Activated CD4-positive, alpha-beta memory T cell treated with anti-CD3 and anti-CD28 coated beads, Interleukin-2, amount 10 ng/mL, durations not matched to agents 7 days and 5 days (primary cell): ENCODE results near the gene RAB8A. TPM values are rescaled to one million over a fixed set of nuclear protein-coding genes. Genes with fewer than 3 reads are reported as not detected.
A peak's percentile ranks its signal among the peaks of the same experiment; 100 is the strongest.

ENCODE experiments used
- CTCF ChIA-PET: fragments of 350-600 bp; sonication (Branson Sonifier 250); formaldehyde crosslinking; loops from one replicate; lab custom pipeline; 2021; ENCODE audit warnings: antibody characterized with exemption, inconsistent platforms; lab: Charles Lee
- POLR2A ChIA-PET: fragments of 350-600 bp; sonication (Branson Sonifier 250); formaldehyde crosslinking; loops from one replicate; lab custom pipeline; 2021; ENCODE audit warnings: antibody characterized with exemption; lab: Charles Lee
- DNase-seq: peaks from one replicate; pipeline ENCODE4 v3.0.0-alpha.2; 2020
- H3K27ac Mint-ChIP-seq: one replicate; pipeline ENCODE4 v1.8.0; 2021; ENCODE audit warnings: mild to moderate bottlenecking, mixed read lengths
- H3K27me3 Mint-ChIP-seq: one replicate; pipeline ENCODE4 v1.8.0; 2021; ENCODE audit warnings: mixed read lengths
- H3K36me3 Mint-ChIP-seq: one replicate; pipeline ENCODE4 v1.8.0; 2021; ENCODE audit warnings: low read depth, mixed read lengths
- H3K4me1 Mint-ChIP-seq: one replicate; pipeline ENCODE4 v1.8.0; 2021; ENCODE audit warnings: mixed read lengths
- H3K4me3 Mint-ChIP-seq: one replicate; pipeline ENCODE4 v1.8.0; 2021; ENCODE audit warnings: mild to moderate bottlenecking, mixed read lengths
- H3K9me3 Mint-ChIP-seq: one replicate; pipeline ENCODE4 v1.8.0; 2021; ENCODE audit warnings: mixed read lengths
- total RNA-seq, 2 experiments: library from RNA; stranded (reverse); gene quantifications; one replicate each; pipeline ENCODE4 v1.2.3, GENCODE V29; 2021

RAB8A gene
- total RNA-seq, 2 experiments from 2014 or later: 141 to 147 TPM

GRCh38 chr19:16135430-16136127 is 23.9 kb downstream of the RAB8A start:
- H3K4me3 Mint-ChIP-seq: no peak overlapping the region
- no peaks in the 10 kb centered on the region for H3K9me3 Mint-ChIP-seq
- H3K27me3 Mint-ChIP-seq: no peaks in the 10 kb centered on the region
- DNase-seq: no peak
- POLR2A ChIA-PET: interaction anchor here (1.1 to 4.0 kb wide), 3 partner anchors 8 to 17 kb away, joined by 4 to 17 read pairs (median 7); partner anchors contain the start of gene HSH2D
- H3K27ac Mint-ChIP-seq: peak overlapping the region; percentile 32
- H3K36me3 Mint-ChIP-seq: peaks cover 49% of the 10 kb centered on the region
- CTCF ChIA-PET: interaction anchor here (1.3 kb wide), 1 partner anchor 17 kb away, joined by 3 read pairs; no protein-coding TSS in a partner anchor
- H3K4me1 Mint-ChIP-seq: peaks cover 44% of the 10 kb centered on the region

- no peaks in the 10 kb centered on the region for H3K27me3 Mint-ChIP-seq
- DNase-seq: no peak
- peaks cover 49% of the 10 kb centered on the region for H3K4me1 Mint-ChIP-seq
- no peaks in the 10 kb centered on the region for H3K9me3 Mint-ChIP-seq
- ChIA-PET CTCF (interaction anchor here (0.6 to 1.3 kb wide), 4 partner anchors 14 to 493 kb away, joined by 3 to 5 read pairs (median 3); no protein-coding TSS in a partner anchor), POLR2A (interaction anchor here (1.1 to 2.2 kb wide), 2 partner anchors 10 to 18 kb away, joined by 4 to 7 read pairs; no protein-coding TSS in a partner anchor)
- H3K4me3 Mint-ChIP-seq: no peak overlapping the region
- H3K27ac Mint-ChIP-seq: no peak overlapping the region
- peaks cover 41% of the 10 kb centered on the region for H3K36me3 Mint-ChIP-seq
These were observed 24.7 kb downstream of the RAB8A start for GRCh38 chr19:16136185-16136999.

- DNase-seq: peak; percentile 43
- no peaks in the 10 kb centered on the region for H3K27me3 Mint-ChIP-seq
- peaks cover 2% of the 10 kb centered on the region for H3K9me3 Mint-ChIP-seq
- no peak overlapping the region for H3K4me3 Mint-ChIP-seq
- ChIA-PET CTCF (interaction anchor here (0.5 to 0.9 kb wide), 2 partner anchors 10 to 211 kb away, joined by 3 to 5 read pairs; no protein-coding TSS in a partner anchor), POLR2A (interaction anchor here (1.6 to 3.4 kb wide), 2 partner anchors 19 to 29 kb away, joined by 4 to 12 read pairs; no protein-coding TSS in a partner anchor)
- H3K36me3 Mint-ChIP-seq: peaks cover 23% of the 10 kb centered on the region
- peak overlapping the region; percentile 82 for H3K27ac Mint-ChIP-seq
- H3K4me1 Mint-ChIP-seq: peaks cover 61% of the 10 kb centered on the region
These were observed 28.1 kb downstream of the RAB8A start for GRCh38 chr19:16139752-16140151.

- CTCF ChIA-PET: interaction anchor here (0.8 to 1.7 kb wide), 2 partner anchors 23 to 30 kb away, joined by 3 to 5 read pairs; no protein-coding TSS in a partner anchor
- Mint-ChIP-seq H3K36me3 (peaks cover 26% of the 10 kb centered on the region), H3K9me3 (peaks cover 2% of the 10 kb centered on the region), H3K27me3 (no peaks in the 10 kb centered on the region), H3K27ac (peak overlapping the region; percentile 80), H3K4me3 (no peak overlapping the region), H3K4me1 (peaks cover 64% of the 10 kb centered on the region)
- peak; percentile 27 for DNase-seq
- POLR2A ChIA-PET: interaction anchor here (0.6 to 4.2 kb wide), 5 partner anchors 20 to 99 kb away, joined by 3 to 28 read pairs (median 12); partner anchors contain the start of gene TPM4
These were observed 29.4 kb downstream of the RAB8A start for GRCh38 chr19:16141043-16141442.

- ChIA-PET CTCF (interaction anchor here (0.8 to 1.7 kb wide), 3 partner anchors 25 to 31 kb away, joined by 3 to 5 read pairs (median 3); no protein-coding TSS in a partner anchor), POLR2A (interaction anchor here (2.7 to 5.2 kb wide), 5 partner anchors 18 to 72 kb away, joined by 12 to 39 read pairs (median 28); no protein-coding TSS in a partner anchor)
- H3K27me3 Mint-ChIP-seq: no peaks in the 10 kb centered on the region
- DNase-seq: no peak
- H3K9me3 Mint-ChIP-seq: peaks cover 2% of the 10 kb centered on the region
- H3K4me3 Mint-ChIP-seq: peak overlapping the region; percentile 9
- peaks cover 65% of the 10 kb centered on the region for H3K4me1 Mint-ChIP-seq
- H3K36me3 Mint-ChIP-seq: peaks cover 32% of the 10 kb centered on the region
- H3K27ac Mint-ChIP-seq: peak overlapping the region; percentile 100
These were observed 30.4 kb downstream of the RAB8A start for GRCh38 chr19:16142032-16142580.

DNA sequence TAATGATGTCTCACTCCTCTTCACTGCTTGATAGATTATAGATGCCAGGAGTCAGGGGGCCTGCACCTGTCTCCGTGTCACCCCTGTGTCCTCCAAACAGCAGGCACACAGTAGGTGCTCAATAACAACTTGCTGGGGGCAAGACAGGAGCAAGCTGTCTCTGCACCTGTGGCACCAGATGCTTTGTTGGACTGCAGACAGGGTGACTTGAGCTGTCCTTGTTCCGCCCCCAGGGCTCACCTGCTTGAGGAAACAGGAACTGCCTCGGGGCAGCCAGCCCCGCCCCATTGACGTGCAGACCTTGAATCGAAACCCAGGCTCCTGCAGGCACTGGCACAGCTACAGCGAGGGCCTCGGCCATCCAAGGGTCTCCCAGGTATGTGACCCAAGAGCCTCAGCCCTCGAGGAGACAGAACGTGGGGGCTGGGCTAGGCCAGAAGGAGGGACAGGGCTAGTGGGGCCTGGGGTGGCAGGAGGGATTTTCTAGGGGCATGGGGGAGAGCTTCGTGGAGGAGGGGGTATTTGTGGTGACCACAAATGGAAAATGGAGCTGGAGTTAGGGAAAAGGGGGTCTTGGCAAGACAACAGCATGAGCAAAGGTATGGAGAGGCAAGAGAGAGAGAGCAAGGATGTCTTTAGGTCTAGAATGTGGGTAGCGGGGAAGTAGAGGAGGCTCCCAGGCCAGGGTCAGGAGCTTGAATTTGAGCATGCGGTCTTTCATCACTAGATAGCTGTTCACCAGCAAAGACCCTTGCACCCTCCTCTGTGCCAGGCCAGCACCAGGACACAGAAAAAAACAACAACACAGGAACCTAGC is 31.9 kb downstream of the RAB8A start, which contains the start of gene HSH2D:
Gene HSH2D, plus strand, starts transcription at position 287 of the 817 bp plus-strand sequence. CDS start 5,066 bp downstream, outside the sequence.
- H3K4me3 Mint-ChIP-seq: peak within 1 kb of the TSS; percentile 99
- H3K9me3 Mint-ChIP-seq: peaks cover 2% of the 10 kb centered on the region
- peaks cover 34% of the 10 kb centered on the region for H3K36me3 Mint-ChIP-seq
- CTCF ChIA-PET: interaction anchor here (1.0 to 3.9 kb wide), 15 partner anchors 18 to 243 kb away, joined by 3 to 16 read pairs (median 5); partner anchors contain the start of genes AP1M1 and FAM32A
- H3K27ac Mint-ChIP-seq: peak within 1 kb of the TSS; percentile 100
- POLR2A ChIA-PET: interaction anchor here (0.6 to 5.2 kb wide), 27 partner anchors 10 to 933 kb away, joined by 3 to 39 read pairs (median 7); partner anchors contain the start of genes AP1M1, CHERP, FAM32A and KLF2
- peaks cover 74% of the 10 kb centered on the region for H3K4me1 Mint-ChIP-seq
- no peaks in the 10 kb centered on the region for H3K27me3 Mint-ChIP-seq
- peak; percentile 91 for DNase-seq

DNA sequence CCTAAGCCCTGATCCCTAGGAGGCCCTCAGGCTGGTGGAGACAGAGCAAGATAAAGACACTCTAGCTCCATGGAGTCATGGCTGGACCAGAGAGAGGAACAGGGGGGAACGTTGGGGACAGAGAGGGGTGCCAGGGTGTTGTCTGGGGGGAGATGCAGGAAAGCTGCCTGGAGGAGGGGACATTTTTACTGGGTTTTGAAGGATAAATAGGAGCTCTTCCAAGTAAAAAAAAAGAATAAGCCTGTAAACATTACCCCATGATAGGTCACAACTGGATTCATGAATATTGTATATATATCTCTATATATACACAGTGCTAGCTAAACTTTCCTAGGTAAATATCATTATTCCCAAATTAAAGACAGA is 32.5 kb downstream of the RAB8A start:
- peaks cover 74% of the 10 kb centered on the region for H3K4me1 Mint-ChIP-seq
- peaks cover 37% of the 10 kb centered on the region for H3K36me3 Mint-ChIP-seq
- DNase-seq: no peak
- H3K9me3 Mint-ChIP-seq: peaks cover 2% of the 10 kb centered on the region
- H3K27me3 Mint-ChIP-seq: no peaks in the 10 kb centered on the region
- CTCF ChIA-PET: interaction anchor here (0.6 to 3.9 kb wide), 16 partner anchors 18 to 1117 kb away, joined by 3 to 16 read pairs (median 4); partner anchors contain the start of genes AP1M1 and FAM32A
- peak overlapping the region; percentile 99 for H3K4me3 Mint-ChIP-seq
- POLR2A ChIA-PET: interaction anchor here (0.6 to 5.2 kb wide), 26 partner anchors 9 to 932 kb away, joined by 3 to 39 read pairs (median 8); partner anchors contain the start of genes AP1M1, CHERP, FAM32A and RAB8A
- H3K27ac Mint-ChIP-seq: peak overlapping the region; percentile 100

DNA sequence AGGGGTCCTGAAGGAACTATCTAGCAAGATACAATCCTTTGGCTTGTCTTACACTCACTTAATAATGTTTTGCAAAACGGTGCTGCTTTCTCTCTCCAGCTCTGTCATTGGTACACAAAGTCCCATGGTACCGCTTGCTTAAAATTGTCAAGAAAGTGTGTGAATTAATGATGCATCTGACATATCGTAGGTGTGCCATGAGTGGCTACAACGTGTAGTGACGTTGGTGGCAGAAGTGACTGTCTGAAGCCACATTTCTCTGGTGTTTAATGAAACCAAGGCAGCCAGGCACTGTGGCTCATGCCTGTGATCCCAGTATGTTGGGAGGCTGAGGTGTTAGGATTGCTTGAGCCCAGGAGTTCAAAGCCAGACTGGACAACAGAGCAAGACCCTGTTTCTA is 34.4 kb downstream of the RAB8A start:
- ChIA-PET CTCF (interaction anchor here (0.7 to 3.9 kb wide), 3 partner anchors 39 to 83 kb away, joined by 3 to 16 read pairs (median 6); partner anchors contain the start of gene FAM32A), POLR2A (interaction anchor here (1.0 to 5.2 kb wide), 6 partner anchors 9 to 68 kb away, joined by 3 to 39 read pairs (median 4); partner anchors contain the start of gene TPM4)
- DNase-seq: no peak
- Mint-ChIP-seq H3K36me3 (peaks cover 54% of the 10 kb centered on the region), H3K4me3 (peak overlapping the region; percentile 99), H3K4me1 (peaks cover 63% of the 10 kb centered on the region), H3K27ac (peak overlapping the region; percentile 67), H3K9me3 (peaks cover 2% of the 10 kb centered on the region), H3K27me3 (no peaks in the 10 kb centered on the region)

GRCh38 chr19:16148443-16149229 is 36.9 kb downstream of the RAB8A start:
- H3K27me3 Mint-ChIP-seq: no peaks in the 10 kb centered on the region
- no peaks in the 10 kb centered on the region for H3K9me3 Mint-ChIP-seq
- DNase-seq: no peak
- ChIA-PET POLR2A (interaction anchor here (0.8 to 2.4 kb wide), 6 partner anchors 9 to 72 kb away, joined by 3 to 10 read pairs (median 4); partner anchors contain the start of genes RAB8A and TPM4), CTCF (interaction anchor here (1.2 to 1.7 kb wide), 2 partner anchors 31 to 107 kb away, joined by 3 to 4 read pairs; no protein-coding TSS in a partner anchor)
- peaks cover 56% of the 10 kb centered on the region for H3K4me1 Mint-ChIP-seq
- peak overlapping the region; percentile 71 for H3K27ac Mint-ChIP-seq
- H3K4me3 Mint-ChIP-seq: no peak overlapping the region
- H3K36me3 Mint-ChIP-seq: peaks cover 71% of the 10 kb centered on the region

DNA sequence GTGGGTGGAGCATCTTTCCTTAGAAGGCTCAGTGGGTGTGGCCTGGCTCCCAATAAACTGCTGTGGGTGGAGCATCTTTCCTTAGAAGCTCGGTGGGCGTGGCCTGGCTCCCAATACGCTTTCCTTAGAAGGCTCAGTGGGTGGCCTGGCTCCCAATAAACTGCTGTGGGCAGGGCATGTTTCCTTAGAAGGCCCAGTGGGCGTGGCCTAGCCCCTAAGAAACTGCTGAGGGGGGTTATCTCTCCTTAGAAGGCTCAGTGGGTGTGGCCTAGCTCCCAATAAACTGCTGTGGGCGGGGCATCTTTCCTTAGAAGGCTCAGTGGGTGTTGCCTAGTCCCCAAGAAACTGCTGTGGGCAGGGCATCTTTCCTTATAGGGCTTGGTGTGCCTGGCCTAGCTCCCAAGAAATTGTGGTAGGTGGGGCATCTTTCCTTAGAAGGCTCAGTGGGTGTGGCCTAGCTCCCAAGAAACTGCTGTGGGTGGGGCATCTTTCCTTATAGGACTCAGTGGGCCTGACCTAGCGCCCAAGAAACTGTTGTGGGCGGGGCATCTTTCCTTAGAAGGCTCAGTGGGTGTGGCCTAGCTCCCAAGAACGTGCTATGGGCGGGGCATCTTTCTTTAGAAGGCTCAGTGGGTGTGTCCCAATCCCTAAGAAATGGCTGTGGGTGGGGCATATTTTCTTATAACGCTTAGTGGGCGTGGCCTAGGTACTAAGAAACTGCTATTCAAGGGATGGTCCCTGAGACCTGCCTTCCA is 42.1 kb downstream of the RAB8A start:
- POLR2A ChIA-PET: interaction anchor here (0.8 to 2.5 kb wide), 2 partner anchors 8 to 10 kb away, joined by 3 to 14 read pairs; partner anchors contain the start of gene HSH2D
- H3K4me1 Mint-ChIP-seq: peaks cover 39% of the 10 kb centered on the region
- no peaks in the 10 kb centered on the region for H3K27me3 Mint-ChIP-seq
- H3K36me3 Mint-ChIP-seq: peaks cover 89% of the 10 kb centered on the region
- H3K9me3 Mint-ChIP-seq: no peaks in the 10 kb centered on the region
- no peak overlapping the region for H3K4me3 Mint-ChIP-seq
- DNase-seq: no peak
- CTCF ChIA-PET: no interaction called here
- H3K27ac Mint-ChIP-seq: no peak overlapping the region
